Measurements from ENCODE around the gene MOAP1. TPM values are rescaled to one million over a fixed set of nuclear protein-coding genes. Genes with fewer than 3 reads are reported as not detected.
A peak's percentile ranks its signal among the peaks of the same experiment; 100 is the strongest.

Gene MOAP1
- total RNA-seq, 2 donors from 2014 or later: 31.2 to 39.0 TPM

DNA sequence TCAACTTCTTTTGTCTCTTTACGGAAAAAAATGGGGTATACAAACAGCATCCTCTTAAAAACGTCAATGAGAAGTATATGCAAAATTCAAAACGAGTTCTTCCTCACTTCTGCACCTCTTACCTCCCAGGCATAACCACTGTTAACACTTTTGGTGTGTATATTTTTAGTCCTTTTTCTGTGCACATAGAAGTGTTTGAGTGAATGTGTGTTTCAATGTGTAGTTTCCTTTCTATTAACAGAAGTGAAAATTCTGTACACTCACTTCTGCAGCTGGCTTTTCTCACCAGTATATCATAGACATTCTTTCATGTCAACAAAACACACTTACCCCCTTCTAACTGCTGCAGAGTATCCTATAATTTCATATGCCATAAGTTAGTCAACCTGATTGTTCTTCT lies 27.7 kb upstream of the MOAP1 start:
- intact Hi-C loops (cut with DNase I): no loop called here
- no peaks in the 10 kb centered on the region for H3K36me3 ChIP-seq
- WGBS: 76% methylated on average over 3 of the region's 3 CpGs

DNA sequence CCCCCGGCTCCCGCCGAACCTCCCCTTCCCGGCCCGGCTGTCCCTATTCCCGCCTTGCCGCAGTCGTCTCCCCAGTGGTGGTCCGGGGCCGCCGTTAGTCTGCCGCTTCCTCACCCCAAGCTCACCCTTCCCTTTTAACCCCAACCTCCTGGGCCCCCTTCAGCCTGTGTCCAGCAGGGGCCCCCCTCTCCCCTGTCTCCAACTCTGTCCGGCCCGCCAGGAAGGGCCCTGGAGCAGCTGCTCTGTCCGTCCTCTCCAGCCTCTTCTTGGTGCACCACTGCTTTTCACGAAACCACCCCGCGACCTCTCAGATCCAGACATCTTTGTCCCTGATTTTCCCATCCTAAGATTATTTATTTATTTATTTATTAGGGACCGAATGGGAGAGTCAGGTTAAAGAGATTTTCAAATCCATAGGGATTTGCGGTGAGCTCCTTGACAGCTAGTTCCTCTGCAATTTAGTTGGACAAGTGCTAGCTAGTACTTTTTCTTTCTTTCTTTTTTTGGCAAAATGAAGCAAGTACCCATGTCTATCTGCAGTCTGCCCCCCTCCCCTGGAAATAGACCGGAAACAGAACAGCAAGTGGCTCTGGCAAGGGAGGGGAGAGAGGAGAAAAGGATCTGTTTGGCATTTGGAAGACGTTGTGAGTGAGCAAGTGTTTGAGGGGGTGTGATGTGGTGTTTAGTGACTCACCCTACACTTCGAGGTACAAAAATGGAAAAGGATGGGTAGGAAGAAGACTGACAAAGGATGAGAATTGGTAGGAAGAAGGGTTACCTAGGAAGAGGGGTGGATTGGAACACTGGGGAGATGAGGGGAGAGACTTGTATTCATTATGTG lies 23.0 kb upstream of the MOAP1 start:
- DNase-seq (ENCODE audit: low spot score): no peak
- under 1% methylated on average over 23 of the region's 23 CpGs for WGBS
- intact Hi-C loops (cut with DNase I): loop anchor here (5.0 kb wide), 1 partner anchor 125 kb away; the partner anchor contains the start of gene BTBD7

More for the DNA sequence above, 27.7 kb upstream of the MOAP1 start:
- DNase-seq (ENCODE audit: low spot score): no peak
- H3K27ac ChIP-seq: no peak overlapping the region
- no peaks in the 10 kb centered on the region for H3K4me1 ChIP-seq (replicated peaks)
- TF ChIP-seq, protein P1, sequence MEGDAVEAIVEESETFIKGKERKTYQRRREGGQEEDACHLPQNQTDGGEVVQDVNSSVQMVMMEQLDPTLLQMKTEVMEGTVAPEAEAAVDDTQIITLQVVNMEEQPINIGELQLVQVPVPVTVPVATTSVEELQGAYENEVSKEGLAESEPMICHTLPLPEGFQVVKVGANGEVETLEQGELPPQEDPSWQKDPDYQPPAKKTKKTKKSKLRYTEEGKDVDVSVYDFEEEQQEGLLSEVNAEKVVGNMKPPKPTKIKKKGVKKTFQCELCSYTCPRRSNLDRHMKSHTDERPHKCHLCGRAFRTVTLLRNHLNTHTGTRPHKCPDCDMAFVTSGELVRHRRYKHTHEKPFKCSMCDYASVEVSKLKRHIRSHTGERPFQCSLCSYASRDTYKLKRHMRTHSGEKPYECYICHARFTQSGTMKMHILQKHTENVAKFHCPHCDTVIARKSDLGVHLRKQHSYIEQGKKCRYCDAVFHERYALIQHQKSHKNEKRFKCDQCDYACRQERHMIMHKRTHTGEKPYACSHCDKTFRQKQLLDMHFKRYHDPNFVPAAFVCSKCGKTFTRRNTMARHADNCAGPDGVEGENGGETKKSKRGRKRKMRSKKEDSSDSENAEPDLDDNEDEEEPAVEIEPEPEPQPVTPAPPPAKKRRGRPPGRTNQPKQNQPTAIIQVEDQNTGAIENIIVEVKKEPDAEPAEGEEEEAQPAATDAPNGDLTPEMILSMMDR (IDR thresholded peaks at IDR 0.05): no peak
- TF ChIP-seq POLR2AphosphoS5 (IDR thresholded peaks at IDR 0.05) (no peak), POLR2A (IDR thresholded peaks at IDR 0.05) (no peak)
- no peaks in the 10 kb centered on the region for H3K27me3 ChIP-seq (replicated peaks; ENCODE audit: insufficient read depth)
- no peak overlapping the region for H3K4me3 ChIP-seq
- no peaks in the 10 kb centered on the region for H3K9me3 ChIP-seq

DNA sequence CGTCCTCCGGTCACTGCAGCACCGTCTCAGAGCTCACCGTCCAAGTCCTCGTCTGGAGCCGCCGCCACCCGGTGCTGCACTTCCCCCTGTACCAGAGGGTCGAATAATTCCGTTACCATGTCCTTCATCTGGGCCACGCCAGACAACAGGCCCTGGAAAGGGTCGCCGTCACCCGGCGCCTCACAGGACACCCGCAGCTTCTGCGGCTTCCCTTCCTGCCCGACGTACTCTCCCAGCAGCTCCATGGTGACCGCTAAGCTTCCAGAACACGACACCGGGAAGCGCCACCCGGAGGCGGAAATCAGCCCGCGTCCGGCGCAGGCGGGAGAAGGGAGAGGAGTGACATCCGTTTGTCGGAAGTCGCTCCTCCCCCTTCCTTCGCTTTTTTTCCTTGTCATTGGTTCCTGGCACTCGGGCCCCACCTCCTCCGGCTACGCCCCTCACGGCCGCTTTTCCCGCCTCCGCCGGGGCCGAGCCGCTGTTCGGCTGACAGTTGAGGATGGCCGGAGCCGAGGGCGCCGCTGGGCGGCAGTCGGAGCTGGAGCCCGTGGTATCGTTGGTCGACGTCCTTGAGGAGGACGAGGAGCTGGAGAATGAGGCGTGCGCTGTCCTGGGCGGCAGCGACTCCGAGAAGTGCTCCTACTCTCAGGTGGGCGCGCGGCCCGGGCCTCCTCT lies 22.2 kb upstream of the MOAP1 start, which contains the start of the genes GON7 and UBR7:
Gene GON7 (minus strand): TSS at position 273 of the 675 bp plus-strand sequence. CDS start 28 bp downstream, at position 245.
Gene UBR7 (plus strand): TSS at position 464 of the 675 bp plus-strand sequence. CDS start 36 bp downstream, at position 500.
- Histone ChIP-seq H3K27me3 (replicated peaks; ENCODE audit: insufficient read depth) (no peaks in the 10 kb centered on the region), H3K4me3 (peak within 1 kb of the TSS; percentile 69 to 70), H3K27ac (peak within 1 kb of the TSS; percentile 69 to 75), H3K4me1 (replicated peaks) (no peaks in the 10 kb centered on the region), H3K36me3 (no peaks in the 10 kb centered on the region), H3K9me3 (no peaks in the 10 kb centered on the region)
- intact Hi-C loops (cut with DNase I): loop anchor here (5.0 kb wide), 1 partner anchor 125 kb away; the partner anchor contains the start of gene BTBD7
- WGBS: under 1% methylated on average over 62 of the region's 65 CpGs
- peak; percentile 96 for DNase-seq (ENCODE audit: low spot score)
- TF ChIP-seq POLR2AphosphoS5 (IDR thresholded peaks at IDR 0.05) (peak; percentile 97), POLR2A (IDR thresholded peaks at IDR 0.05) (peak; percentile 56)
- TF ChIP-seq, protein P1 (IDR thresholded peaks at IDR 0.05): peak in 3 of 4 experiments; percentile 25 to 51 (median 48)

More for the DNA sequence above, 23.0 kb upstream of the MOAP1 start:
- Histone ChIP-seq H3K4me3 (peak overlapping the region; percentile 69 to 70), H3K27ac (peak overlapping the region; percentile 69 to 75), H3K36me3 (no peaks in the 10 kb centered on the region), H3K27me3 (replicated peaks; ENCODE audit: insufficient read depth) (no peaks in the 10 kb centered on the region), H3K9me3 (no peaks in the 10 kb centered on the region), H3K4me1 (replicated peaks) (no peaks in the 10 kb centered on the region)
- TF ChIP-seq, protein P1 (IDR thresholded peaks at IDR 0.05): peak in 1 of 4 experiments; percentile 29
- TF ChIP-seq POLR2A (IDR thresholded peaks at IDR 0.05): no peak
- no peak for TF ChIP-seq POLR2AphosphoS5 (IDR thresholded peaks at IDR 0.05)

DNA sequence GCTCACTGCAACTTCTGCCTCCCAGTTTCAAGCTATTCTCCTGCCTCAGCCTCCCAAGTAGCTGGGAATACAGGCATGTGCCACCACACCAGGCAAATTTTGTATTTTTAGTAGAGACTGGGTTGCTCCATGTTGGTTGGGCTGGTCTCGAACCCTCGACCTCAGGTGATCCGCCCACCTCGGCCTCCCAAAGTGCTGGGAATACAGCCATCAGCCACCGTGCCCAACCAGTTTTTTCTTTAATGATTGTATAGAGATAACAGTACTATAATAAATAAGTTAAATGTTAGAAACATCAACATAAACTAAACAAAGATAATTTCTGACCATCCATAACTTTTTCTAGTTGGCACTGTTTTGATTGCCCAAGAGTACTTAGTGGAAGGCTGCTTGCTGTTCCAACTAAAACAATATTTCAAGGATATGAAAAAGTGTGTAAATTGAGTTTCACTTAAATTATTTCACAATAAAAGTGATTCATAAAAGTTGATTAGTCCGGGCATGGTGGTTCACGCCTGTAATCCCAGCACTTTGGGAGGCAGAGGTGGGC lies 16.5 kb upstream of the MOAP1 start:
- Histone ChIP-seq H3K27me3 (replicated peaks; ENCODE audit: insufficient read depth) (no peaks in the 10 kb centered on the region), H3K9me3 (no peaks in the 10 kb centered on the region), H3K4me1 (replicated peaks) (no peaks in the 10 kb centered on the region), H3K4me3 (no peak overlapping the region), H3K36me3 (no peaks in the 10 kb centered on the region), H3K27ac (no peak overlapping the region)
- TF ChIP-seq, protein P1 (IDR thresholded peaks at IDR 0.05): no peak
- WGBS: 78% methylated on average over 7 of the region's 7 CpGs
- intact Hi-C loops (cut with DNase I): no loop called here
- DNase-seq (ENCODE audit: low spot score): no peak
